8988T (cell line): ENCODE data around the gene SMIM24.

Source experiments
- DNase-seq: peaks from one replicate; pipeline ENCODE4 v3.0.0; 2011

The SMIM24 gene

GRCh38 chr19:3470500-3471128 lies 9.7 kb downstream of the SMIM24 start:
- no peak for DNase-seq

- no peak for DNase-seq
Observed at GRCh38 chr19:3469638-3470499, 10.5 kb downstream of the SMIM24 start.

- no peak for DNase-seq
Observed at GRCh38 chr19:3468211-3468610, 12.1 kb downstream of the SMIM24 start.

GRCh38 chr19:3467437-3468198 lies 12.7 kb downstream of the SMIM24 start:
- DNase-seq = no peak

DNA sequence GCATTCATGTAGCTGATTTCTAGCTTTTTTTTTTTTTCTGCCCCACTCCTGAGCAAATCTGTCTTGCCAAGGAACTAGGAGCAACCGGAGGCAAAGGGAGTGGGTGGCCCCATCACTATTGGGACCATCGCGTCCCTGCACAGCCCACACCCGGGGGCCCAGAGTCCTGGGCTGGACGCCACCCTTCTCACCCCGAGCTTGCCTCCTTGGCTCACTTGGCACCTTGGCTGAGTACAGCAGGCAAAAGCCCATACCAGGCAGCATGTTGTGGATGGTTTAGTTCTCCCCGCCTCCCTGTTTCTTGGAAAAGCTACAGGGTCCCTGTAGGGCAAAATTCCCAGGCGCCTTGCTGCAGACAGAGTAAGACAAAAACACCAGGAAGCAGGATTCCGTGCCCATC lies 13.7 kb downstream of the SMIM24 start:
- DNase-seq = no peak

DNA sequence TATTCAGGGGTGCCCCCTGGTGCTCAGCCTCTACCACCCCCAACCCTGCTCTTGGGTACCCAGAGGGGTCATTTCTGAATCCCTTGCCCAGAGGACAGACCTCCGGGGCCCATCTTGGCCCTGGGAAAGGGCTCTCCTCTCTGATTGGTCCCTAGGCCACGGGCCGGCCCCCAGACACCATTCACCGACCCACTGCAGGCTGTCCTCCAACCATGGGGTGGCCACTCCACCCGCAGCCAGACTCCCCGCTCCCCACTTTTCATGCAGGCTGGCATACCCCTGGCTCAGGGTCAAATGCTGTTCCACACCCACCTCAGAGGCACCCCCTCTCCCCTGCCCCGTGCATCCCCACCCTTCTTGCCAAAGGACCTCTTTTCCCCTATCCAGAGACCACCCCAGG lies 14.8 kb downstream of the SMIM24 start:
- DNase-seq = no peak

- no peak for DNase-seq
Observed at GRCh38 chr19:3464587-3465235, 15.6 kb downstream of the SMIM24 start.

DNA sequence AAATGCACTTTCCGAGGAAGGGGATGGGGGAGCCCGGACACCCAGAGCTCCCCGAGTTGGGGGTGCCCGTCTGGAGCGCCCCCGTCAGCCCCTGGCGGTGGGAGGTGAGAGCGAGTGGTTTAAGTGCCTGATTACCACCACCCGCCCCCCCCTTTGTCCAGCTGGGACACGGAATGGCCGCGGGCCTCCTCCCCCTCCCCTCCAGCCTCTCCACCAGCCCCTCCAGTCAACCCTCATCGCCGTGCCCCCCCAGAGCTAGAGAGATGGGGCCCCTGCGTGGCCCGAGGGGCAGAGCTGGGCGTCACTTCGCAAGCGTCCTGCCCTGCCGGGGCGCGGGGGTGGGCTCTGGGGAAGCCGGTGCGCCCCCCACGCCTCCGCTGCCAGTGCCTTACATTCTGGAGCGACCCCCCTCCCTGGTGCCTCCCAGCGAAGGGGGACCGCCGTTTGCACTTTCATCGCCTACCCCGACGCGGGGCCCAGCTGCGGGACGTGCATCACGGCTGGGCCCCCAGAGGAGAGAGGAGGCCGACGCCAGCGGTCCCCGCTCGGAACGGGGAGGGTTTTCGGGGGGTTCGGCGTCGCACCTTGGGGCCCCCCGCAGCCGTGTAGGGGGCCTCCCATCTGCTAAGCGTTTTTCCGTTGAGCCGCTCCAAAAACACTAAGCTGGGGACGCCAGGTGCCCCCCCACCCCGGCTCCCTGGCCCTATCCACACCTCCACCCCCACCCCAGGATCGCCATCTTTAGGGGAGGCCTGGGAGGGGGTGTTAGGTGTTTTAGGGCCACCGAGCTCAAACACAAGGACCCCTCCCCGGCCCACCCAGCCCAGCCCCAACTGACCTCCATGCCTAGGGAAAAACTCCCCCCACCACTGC lies 16.4 kb downstream of the SMIM24 start:
- no peak for DNase-seq

GRCh38 chr19:3462991-3463713 lies 17.2 kb downstream of the SMIM24 start:
- DNase-seq = no peak

DNA sequence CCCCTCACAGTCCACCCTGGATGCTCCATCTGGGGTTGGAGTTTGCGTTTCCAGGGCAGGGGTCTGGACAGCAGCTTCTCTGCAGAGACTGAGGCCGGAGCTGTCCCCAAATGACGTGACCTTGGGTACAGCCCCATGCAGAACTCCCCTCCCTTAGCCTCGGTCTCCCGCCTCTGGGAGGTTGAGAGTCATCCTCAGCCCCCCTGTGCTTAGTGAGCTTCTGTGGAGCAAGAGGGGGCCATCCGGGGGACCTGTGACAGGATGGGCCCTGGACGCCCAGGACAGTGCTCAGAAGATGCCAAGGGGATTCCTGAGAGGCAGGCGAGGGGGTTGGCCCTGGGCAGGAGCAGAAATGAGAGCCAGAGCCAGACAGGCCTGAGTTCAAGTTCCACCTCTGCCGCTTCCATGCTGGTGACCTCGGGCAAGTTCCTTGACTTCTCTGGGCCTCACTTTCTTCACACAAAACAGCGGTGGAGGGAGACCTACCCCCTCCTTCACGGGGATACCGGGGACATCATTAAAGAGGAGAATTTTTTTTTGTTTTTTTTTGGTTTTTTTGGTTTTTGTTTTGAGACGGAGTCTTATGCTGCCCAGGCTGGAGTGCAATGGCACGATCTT lies 20.3 kb downstream of the SMIM24 start:
- no peak for DNase-seq

GRCh38 chr19:3459089-3459881 lies 21.0 kb downstream of the SMIM24 start:
- DNase-seq = no peak

DNA sequence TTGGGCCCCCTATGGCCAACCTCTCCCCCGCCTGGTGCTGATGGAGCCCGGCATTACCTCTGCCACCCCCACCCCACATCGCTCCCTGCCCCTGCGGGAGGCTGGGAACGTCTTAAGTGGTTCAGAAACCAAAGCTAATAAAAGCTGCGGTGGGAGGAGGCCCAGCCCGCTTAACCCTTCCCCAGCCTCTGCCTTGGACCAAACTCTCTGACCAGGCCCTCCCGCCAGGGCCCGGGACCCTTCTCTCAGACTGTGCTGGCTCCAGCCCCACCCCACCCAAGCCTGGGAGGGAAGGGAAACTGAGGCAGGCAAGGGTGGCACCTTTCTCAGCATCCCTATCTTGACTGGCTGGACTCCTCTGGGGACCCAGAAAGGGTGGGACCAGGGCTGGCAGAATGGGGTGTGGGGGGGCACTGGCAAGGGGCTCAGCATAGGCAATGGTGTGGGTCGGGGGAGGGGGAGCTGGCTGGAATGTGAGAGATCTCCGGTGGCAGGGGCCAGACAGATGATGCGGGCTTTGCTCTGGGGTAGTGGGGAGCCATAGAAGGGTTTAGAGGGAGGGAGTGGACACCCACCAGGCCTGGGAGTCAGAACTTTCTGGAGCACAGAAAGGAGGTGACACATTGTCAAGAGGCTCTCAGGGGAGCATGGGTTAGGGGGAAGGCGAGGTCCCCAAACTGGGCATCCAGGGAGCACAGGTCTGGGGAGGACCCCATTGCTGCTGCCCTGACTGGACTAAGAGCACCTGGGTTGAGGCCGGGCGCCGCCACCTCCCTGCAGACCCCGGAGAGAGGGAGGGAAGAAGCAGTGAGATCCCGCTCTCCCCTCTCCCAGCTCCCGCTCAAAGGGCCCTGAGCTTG lies 21.9 kb downstream of the SMIM24 start:
- no peak for DNase-seq

- no peak for DNase-seq
Observed at GRCh38 chr19:3457528-3458228, 22.6 kb downstream of the SMIM24 start.

GRCh38 chr19:3456925-3457527 lies 23.3 kb downstream of the SMIM24 start:
- DNase-seq = no peak

GRCh38 chr19:3455960-3456601 lies 24.2 kb downstream of the SMIM24 start:
- DNase-seq = no peak

DNA sequence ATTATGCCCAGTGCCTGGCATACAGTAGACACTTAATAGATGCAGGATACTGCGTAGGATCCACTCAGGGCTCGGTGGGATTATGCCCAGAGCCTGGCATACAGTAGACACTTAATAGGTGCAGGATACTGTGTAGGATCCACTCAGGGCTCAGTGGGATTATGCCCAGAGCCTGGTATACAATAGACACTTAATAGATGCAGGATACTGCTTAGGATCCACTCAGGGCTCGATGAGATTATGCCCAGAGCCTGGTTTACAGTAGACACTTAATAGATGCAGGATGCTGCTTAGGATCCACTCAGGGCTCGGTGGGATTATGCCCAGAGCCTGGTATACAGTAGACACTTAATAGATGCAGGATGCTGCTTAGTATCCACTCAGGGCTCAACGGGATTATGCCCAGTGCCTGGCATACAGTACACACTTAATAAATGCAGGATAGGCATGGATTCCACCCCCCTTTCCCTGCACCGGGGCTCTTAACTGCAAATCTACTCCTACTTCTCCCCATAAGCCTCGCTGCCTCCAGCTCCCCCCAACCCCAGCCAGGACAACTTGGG lies 24.9 kb downstream of the SMIM24 start:
- DNase-seq = no peak
